ENCODE results near the gene KRTAP10-10.
"Not testable (repeated sequence)": the region's sequence is repeated elsewhere in the genome, so short reads cannot be mapped to it uniquely, and the experiment has no call there.

Gene KRTAP10-10

GRCh38 chr21:44684077-44684476 lies 46.9 kb downstream of the KRTAP10-10 start:
- no peaks in the 10 kb centered on the region for H3K79me2 ChIP-seq (ENCODE audit: low read length)
- H3F3A ChIP-seq (ENCODE audit: insufficient read depth, low read length): no peaks in the 10 kb centered on the region
- no peaks in the 10 kb centered on the region for H3K36me3 ChIP-seq (replicated peaks; ENCODE audit: insufficient read depth, low read length)
- H3K4me2 ChIP-seq (ENCODE audit: low read depth, low read length): no peak overlapping the region
- peaks cover 99% of the 10 kb centered on the region for H3K27me3 ChIP-seq (replicated peaks; ENCODE audit: insufficient read depth, low read length)
- TF ChIP-seq EZH2 (optimal IDR thresholded peaks at IDR 0.05; ENCODE audit: low read depth, low read length): no peak
- H2AFZ ChIP-seq (ENCODE audit: low read length): no peak overlapping the region
- no peaks in the 10 kb centered on the region for H3K9me3 ChIP-seq (replicated peaks; ENCODE audit: insufficient read depth, low read length)
- no peaks in the 10 kb centered on the region for H3K9me2 ChIP-seq (replicated peaks; ENCODE audit: insufficient read depth, low read length)
- H4K20me1 ChIP-seq (ENCODE audit: insufficient read depth, low read length): no peaks in the 10 kb centered on the region
- no peak for DNase-seq
- no peak overlapping the region for H3K4me3 ChIP-seq (ENCODE audit: low read length)
- H3K27ac ChIP-seq (ENCODE audit: low read length): no peak overlapping the region
- H3K9ac ChIP-seq (ENCODE audit: low read length): no peak overlapping the region
- H3K4me1 ChIP-seq (ENCODE audit: low read length): no peaks in the 10 kb centered on the region

- no peaks in the 10 kb centered on the region for H3K4me1 ChIP-seq (ENCODE audit: low read length)
- H3K9me2 ChIP-seq (replicated peaks; ENCODE audit: insufficient read depth, low read length): no peaks in the 10 kb centered on the region
- H3K27me3 ChIP-seq (replicated peaks; ENCODE audit: insufficient read depth, low read length): peaks cover 98% of the 10 kb centered on the region
- no peak overlapping the region for H3K27ac ChIP-seq (ENCODE audit: low read length)
- H2AFZ ChIP-seq (ENCODE audit: low read length): no peak overlapping the region
- no peak overlapping the region for H3K9ac ChIP-seq (ENCODE audit: low read length)
- no peak overlapping the region for H3K4me3 ChIP-seq (ENCODE audit: low read length)
- H3K36me3 ChIP-seq (replicated peaks; ENCODE audit: insufficient read depth, low read length): no peaks in the 10 kb centered on the region
- no peak for DNase-seq
- no peak for TF ChIP-seq EZH2 (optimal IDR thresholded peaks at IDR 0.05; ENCODE audit: low read depth, low read length)
- TF ChIP-seq EZH2phosphoT487 (IDR thresholded peaks at IDR 0.05; ENCODE audit: low read length): no peak
- TF ChIP-seq, protein P1, sequence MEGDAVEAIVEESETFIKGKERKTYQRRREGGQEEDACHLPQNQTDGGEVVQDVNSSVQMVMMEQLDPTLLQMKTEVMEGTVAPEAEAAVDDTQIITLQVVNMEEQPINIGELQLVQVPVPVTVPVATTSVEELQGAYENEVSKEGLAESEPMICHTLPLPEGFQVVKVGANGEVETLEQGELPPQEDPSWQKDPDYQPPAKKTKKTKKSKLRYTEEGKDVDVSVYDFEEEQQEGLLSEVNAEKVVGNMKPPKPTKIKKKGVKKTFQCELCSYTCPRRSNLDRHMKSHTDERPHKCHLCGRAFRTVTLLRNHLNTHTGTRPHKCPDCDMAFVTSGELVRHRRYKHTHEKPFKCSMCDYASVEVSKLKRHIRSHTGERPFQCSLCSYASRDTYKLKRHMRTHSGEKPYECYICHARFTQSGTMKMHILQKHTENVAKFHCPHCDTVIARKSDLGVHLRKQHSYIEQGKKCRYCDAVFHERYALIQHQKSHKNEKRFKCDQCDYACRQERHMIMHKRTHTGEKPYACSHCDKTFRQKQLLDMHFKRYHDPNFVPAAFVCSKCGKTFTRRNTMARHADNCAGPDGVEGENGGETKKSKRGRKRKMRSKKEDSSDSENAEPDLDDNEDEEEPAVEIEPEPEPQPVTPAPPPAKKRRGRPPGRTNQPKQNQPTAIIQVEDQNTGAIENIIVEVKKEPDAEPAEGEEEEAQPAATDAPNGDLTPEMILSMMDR (IDR thresholded peaks at IDR 0.05; ENCODE audit: low read length): no peak
- no peaks in the 10 kb centered on the region for H3F3A ChIP-seq (ENCODE audit: insufficient read depth, low read length)
- H3K79me2 ChIP-seq (ENCODE audit: low read length): no peaks in the 10 kb centered on the region
- H4K20me1 ChIP-seq (ENCODE audit: insufficient read depth, low read length): no peaks in the 10 kb centered on the region
- no peaks in the 10 kb centered on the region for H3K9me3 ChIP-seq (replicated peaks; ENCODE audit: insufficient read depth, low read length)
- H3K4me2 ChIP-seq (ENCODE audit: low read depth, low read length): no peak overlapping the region
Observed at GRCh38 chr21:44684483-44684882, 47.3 kb downstream of the KRTAP10-10 start.

DNA sequence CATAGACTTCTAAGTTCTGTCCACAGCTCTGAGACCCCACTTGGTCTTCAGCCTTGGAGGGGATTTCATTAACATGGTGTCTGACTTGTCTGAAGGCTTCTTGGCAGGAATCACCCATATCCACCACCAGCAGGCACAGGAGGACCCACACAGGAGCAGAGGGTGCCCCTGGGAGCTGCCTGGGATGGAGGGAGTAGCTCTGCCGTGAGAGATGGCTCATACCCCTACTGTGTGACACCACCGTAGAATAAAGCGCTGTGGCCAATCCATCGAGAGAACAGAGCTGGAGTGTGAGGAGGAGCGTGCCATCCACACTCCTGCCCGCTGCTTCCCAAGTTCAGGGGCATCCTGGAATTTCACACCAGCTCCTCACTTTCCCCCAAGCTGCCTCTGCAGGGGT lies 47.9 kb downstream of the KRTAP10-10 start:
- H2AFZ ChIP-seq (ENCODE audit: low read length); H3K4me3 ChIP-seq (ENCODE audit: low read length); H3F3A ChIP-seq (ENCODE audit: insufficient read depth, low read length); H3K9me3 ChIP-seq (replicated peaks; ENCODE audit: insufficient read depth, low read length); H3K9me2 ChIP-seq (replicated peaks; ENCODE audit: insufficient read depth, low read length); H3K4me2 ChIP-seq (ENCODE audit: low read depth, low read length); H3K36me3 ChIP-seq (replicated peaks; ENCODE audit: insufficient read depth, low read length); H3K9ac ChIP-seq (ENCODE audit: low read length); H3K4me1 ChIP-seq (ENCODE audit: low read length); H3K27ac ChIP-seq (ENCODE audit: low read length); H3K79me2 ChIP-seq (ENCODE audit: low read length); DNase-seq; H4K20me1 ChIP-seq (ENCODE audit: insufficient read depth, low read length): not testable (repeated sequence)
- H3K27me3 ChIP-seq (replicated peaks; ENCODE audit: insufficient read depth, low read length): peaks cover 97% of the 10 kb centered on the region

DNA sequence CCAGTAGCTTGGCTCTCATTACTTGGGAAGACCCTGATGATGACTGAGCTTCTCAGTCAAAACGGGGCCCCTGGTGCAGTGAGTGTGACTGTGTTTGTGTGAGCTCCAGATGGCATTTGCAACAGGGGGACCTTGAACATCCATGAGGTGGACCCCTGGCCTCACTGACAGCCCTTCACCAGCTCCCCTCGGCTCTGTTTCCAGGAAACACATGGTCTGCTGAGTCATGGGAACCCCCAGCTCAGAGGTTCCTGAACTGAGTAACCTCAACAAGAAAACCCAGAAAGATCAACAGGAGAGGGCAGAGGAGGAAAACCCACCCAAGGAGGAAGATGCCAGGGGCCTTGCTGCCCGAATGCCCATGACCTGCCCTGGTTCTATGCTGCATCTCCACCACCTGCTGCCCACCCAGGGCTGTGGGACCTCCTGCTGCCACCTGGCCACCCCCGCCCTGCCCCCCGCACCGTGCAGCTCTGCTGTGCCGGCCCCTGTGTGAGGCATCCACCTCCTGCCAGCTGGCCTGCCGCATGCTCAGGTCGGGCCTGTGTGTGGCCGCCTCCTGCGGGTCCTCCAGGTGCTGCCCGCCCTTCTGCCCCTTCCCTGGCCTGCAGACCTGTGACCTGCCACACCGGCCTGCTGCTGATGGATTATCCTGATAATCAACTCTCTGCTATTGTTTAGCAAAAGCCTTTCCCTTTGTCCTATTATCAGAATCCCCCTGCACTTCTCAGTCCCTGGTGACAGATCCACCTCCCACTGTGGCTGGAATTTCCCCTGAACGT lies 49.0 kb downstream of the KRTAP10-10 start:
- Histone ChIP-seq H3K4me1 (ENCODE audit: low read length) (no peaks in the 10 kb centered on the region), H3K9ac (ENCODE audit: low read length) (no peak overlapping the region), H3K9me2 (replicated peaks; ENCODE audit: insufficient read depth, low read length) (no peaks in the 10 kb centered on the region), H3K36me3 (replicated peaks; ENCODE audit: insufficient read depth, low read length) (no peaks in the 10 kb centered on the region), H2AFZ (ENCODE audit: low read length) (no peak overlapping the region), H3K4me2 (ENCODE audit: low read depth, low read length) (no peak overlapping the region), H3K27me3 (replicated peaks; ENCODE audit: insufficient read depth, low read length) (peaks cover 97% of the 10 kb centered on the region), H3K4me3 (ENCODE audit: low read length) (no peak overlapping the region), H4K20me1 (ENCODE audit: insufficient read depth, low read length) (no peaks in the 10 kb centered on the region), H3K27ac (ENCODE audit: low read length) (no peak overlapping the region), H3F3A (ENCODE audit: insufficient read depth, low read length) (no peaks in the 10 kb centered on the region), H3K9me3 (replicated peaks; ENCODE audit: insufficient read depth, low read length) (no peaks in the 10 kb centered on the region), H3K79me2 (ENCODE audit: low read length) (no peaks in the 10 kb centered on the region)
- TF ChIP-seq, protein P1 (IDR thresholded peaks at IDR 0.05; ENCODE audit: low read length): no peak
- no peak for DNase-seq
